GM18511 (cell line): ENCODE measurements around the gene SH2B3.

Experiments
- ATAC-seq: cut with Tn5 transposase; IDR thresholded peaks from one replicate; pipeline ENCODE4 v1.9.1; 2021; ENCODE audit warnings: mild to moderate bottlenecking, moderate library complexity; ENCODE audit not compliant: unreplicated experiment

Gene SH2B3

GRCh38 chr12:111408686-111409402 is 3.1 kb downstream of the SH2B3 start:
- ATAC-seq = no peak

GRCh38 chr12:111409403-111409779 is 3.7 kb downstream of the SH2B3 start:
- no peak for ATAC-seq

GRCh38 chr12:111409780-111410430 is 4.2 kb downstream of the SH2B3 start:
- ATAC-seq = no peak

DNA sequence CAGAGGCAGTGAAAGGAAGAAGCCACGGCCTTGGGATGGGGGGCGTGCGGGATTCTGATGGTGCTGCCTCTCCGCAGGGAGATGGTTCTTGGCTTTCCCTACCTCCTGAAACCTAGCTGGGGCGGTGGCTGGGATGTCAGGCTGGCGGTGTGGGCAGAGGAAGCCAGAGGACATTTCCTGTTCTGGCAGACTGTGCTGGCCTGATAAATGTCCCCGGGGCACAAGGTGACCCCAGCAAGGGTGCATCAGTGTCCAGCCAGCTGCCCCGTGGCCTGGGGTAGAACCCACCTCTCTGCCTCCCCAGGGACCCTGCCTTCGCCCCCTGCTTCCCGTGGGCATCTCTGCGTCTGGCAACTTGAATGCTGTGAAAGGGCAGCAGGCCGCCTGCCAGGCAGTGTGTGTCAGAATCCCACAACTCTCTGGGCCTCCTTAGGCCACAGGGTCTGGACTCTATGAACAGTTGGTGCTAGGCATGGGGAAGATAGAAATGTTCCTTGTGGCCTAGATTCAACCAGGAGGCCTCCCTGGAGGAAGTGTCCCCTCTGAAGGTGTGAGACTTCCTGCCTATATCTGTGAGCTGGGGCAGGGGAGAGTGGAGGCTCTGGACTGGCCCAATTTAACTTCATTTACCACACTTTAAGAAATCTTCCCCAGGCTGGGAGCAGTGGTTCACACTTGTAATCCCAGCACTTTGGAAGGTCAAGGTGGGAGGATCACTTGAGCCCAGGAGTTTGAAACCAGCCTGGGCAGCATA is 4.9 kb downstream of the SH2B3 start:
- ATAC-seq = no peak

- no peak for ATAC-seq
Measured at GRCh38 chr12:111411185-111411764, 5.6 kb downstream of the SH2B3 start.

- ATAC-seq = no peak
Measured at GRCh38 chr12:111412007-111412829, 6.5 kb downstream of the SH2B3 start.

GRCh38 chr12:111412830-111413441 is 7.2 kb downstream of the SH2B3 start:
- ATAC-seq = no peak

DNA sequence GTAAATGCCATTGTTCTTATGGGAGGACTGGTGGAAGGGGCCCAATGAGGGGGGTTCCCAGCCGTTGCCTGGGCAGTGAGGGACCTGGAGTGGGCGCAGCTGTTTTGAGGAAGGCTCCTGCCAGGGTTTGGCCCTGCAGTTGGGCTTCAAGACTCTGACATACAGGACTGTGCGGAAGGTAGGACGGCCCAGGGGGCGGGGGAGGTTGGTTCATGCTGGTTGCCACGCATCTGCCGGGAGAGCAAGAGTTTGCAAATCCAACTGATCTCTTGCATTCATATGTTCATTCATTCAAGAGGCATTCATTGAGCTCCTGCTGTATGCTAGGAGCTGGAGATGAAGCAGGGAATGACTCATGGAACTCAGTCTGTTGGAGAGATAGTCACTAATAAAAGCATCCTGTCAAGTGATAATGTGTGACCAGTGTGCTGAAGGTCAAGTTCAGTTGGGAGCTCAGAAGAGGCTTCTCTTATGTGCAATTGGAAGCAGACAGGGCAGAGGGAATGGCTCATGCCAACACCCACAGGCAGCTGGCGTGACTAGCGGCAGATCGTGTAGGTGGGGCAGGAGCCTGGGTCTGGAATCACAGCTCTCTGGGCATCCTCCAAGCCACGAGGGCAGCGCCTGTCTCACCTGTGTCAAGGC is 7.8 kb downstream of the SH2B3 start:
- ATAC-seq = no peak

DNA sequence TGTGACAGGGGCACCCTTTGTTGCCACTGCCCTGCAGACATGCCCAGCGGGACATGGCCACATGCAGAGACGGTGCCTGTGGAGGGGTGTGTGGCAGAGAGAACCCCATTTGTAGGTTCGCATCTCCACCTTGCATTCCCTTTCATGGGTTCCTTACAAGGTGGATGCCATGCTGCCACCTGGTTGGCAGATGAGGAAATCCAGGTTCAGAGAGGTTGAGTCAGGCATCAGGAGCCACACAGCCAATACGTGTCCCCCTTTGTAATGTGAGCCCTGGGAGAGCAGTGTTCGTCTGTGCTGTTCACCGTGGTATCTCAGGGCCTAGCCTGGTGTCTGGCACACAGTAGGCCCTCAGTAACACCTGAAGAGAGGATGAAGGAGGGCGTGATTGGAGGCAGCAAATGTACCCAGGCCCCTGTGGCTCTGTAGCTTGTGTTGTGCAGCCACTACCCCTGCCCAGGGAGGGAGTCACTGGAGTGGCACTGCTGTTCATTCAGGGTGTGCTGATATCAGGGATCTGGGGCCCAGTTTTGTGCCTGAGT is 9.1 kb downstream of the SH2B3 start:
- ATAC-seq = no peak

GRCh38 chr12:111417290-111417689 is 11.6 kb downstream of the SH2B3 start:
- ATAC-seq = no peak

GRCh38 chr12:111417784-111418593 is 12.3 kb downstream of the SH2B3 start:
- ATAC-seq = no peak

DNA sequence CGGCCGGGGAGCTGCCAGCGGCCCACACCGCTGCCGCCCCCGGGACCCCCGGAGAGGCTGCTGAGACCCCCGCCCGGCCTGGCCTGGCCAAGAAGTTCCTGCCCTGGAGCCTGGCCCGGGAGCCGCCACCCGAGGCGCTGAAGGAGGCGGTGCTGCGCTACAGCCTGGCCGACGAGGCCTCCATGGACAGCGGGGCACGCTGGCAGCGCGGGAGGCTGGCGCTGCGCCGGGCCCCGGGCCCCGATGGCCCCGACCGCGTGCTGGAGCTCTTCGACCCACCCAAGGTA is 12.8 kb downstream of the SH2B3 start:
- ATAC-seq = no peak

- ATAC-seq = no peak
Measured at GRCh38 chr12:111419784-111420183, 14.1 kb downstream of the SH2B3 start.

- no peak for ATAC-seq
Measured at GRCh38 chr12:111420494-111420893, 14.8 kb downstream of the SH2B3 start.

- ATAC-seq = no peak
Measured at GRCh38 chr12:111424189-111424792, 18.6 kb downstream of the SH2B3 start.

DNA sequence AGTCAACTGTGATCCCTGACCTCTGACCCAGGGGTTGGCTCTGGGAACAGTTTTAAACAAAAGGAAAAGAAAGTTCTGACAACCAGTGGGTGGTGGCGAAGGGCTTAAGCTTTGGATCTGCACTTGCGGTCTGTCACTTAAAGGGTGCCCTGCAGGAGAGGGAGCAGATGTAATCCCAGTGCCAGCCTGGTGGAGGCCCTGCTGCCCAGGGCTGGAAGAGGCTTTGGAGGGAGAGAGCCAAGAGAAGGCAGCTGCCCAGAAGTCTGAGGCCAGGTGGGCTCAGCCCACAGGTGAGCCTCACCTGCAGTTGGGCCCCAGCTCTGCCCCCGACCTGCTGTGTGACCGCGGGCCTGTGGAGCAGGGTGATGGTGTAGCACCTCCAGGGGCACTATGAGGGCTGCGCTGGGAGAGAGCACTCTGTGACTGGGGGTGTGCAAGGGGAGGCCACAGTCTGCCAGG is 19.1 kb downstream of the SH2B3 start:
- no peak for ATAC-seq

- no peak for ATAC-seq
Measured at GRCh38 chr12:111425655-111426054, 19.9 kb downstream of the SH2B3 start.
